ENCODE data around the gene STX18.

Gene STX18

GRCh38 chr4:4499438-4500123 is 42.3 kb downstream of the STX18 start:
- H3K9me3 ChIP-seq (ENCODE audit: control insufficient read depth, insufficient read depth, low read length), result no peaks in the 10 kb centered on the region
- no peak overlapping the region for H3K4me3 ChIP-seq (ENCODE audit: low read length)
- H3K27ac ChIP-seq (ENCODE audit: low read length), result no peak overlapping the region
- H3K4me1 ChIP-seq (ENCODE audit: control insufficient read depth, insufficient read depth, low read length), result no peaks in the 10 kb centered on the region
- no CpG with 5 or more reads among the region's 4 CpGs for WGBS (ENCODE audit: insufficient coverage, insufficient read length)
- H3K36me3 ChIP-seq (ENCODE audit: control insufficient read depth, insufficient read depth, low read length), result no peaks in the 10 kb centered on the region
- H3K27me3 ChIP-seq (ENCODE audit: control insufficient read depth, insufficient read depth, low read length), result no peaks in the 10 kb centered on the region
- DNase-seq (ENCODE audit: low read depth, low spot score), result no peak

DNA sequence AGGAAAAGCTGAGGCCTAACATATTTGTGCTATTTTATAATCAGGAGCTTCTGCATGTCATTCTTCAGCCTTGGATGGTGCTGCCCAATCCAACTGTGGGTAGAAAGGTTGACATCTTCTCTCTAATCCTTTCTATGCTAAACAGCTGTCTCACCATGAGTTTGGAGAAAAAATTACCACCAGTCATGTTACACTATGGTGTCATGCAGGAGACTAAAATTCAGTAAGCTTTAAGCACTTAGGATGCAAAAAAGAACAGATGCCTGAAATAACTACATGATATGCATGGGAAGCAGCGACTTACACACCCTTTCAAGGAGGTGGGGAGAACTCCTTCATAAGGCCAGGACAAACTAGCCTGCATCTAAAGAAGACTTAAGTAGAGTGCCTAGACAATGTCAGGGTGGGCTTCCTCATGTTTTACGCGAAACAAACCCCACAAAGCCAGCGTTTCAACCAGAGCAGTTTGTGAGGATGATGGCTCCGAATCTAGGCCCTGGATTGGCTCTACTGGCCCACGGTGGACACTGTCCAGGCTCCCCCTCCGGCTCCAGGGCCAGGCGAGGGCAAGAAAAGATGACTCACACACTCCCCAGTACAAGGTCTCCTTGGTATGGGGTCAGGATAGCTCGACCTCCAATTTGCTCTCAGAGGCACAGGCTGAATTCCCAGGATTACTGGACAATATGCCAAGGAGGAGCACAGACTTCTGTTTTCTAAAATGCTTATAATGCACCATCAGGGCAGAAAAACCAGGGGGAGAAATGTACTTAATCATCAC is 45.1 kb downstream of the STX18 start:
- WGBS (ENCODE audit: insufficient coverage, insufficient read length), result no CpG with 5 or more reads among the region's 9 CpGs
- Histone ChIP-seq H3K9me3 (ENCODE audit: control insufficient read depth, insufficient read depth, low read length) (no peaks in the 10 kb centered on the region), H3K4me1 (ENCODE audit: control insufficient read depth, insufficient read depth, low read length) (no peaks in the 10 kb centered on the region), H3K27ac (ENCODE audit: low read length) (no peak overlapping the region), H3K36me3 (ENCODE audit: control insufficient read depth, insufficient read depth, low read length) (no peaks in the 10 kb centered on the region), H3K4me3 (ENCODE audit: low read length) (no peak overlapping the region), H3K27me3 (ENCODE audit: control insufficient read depth, insufficient read depth, low read length) (no peaks in the 10 kb centered on the region)
- DNase-seq (ENCODE audit: low read depth, low spot score), result no peak

DNA sequence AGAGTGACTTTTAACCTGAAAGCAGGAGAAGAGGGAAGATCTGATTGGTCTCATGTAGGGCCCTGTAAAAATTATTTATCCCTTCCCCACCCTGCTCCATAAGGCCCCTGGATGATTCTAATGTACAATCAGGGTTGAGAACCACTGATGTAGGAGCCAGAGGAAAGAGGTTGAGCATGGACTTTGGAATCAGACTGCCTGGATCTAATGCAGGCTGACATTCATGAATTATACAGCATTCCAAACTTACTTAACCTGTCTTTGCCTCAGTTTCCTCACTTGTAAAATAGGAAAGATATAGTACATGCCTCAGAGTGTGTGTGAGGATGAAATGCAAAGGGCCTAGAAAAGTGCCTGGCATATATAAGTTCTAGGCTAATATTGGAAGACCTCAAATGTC is 47.0 kb downstream of the STX18 start:
- Histone ChIP-seq H3K27ac (ENCODE audit: low read length) (no peak overlapping the region), H3K4me3 (ENCODE audit: low read length) (no peak overlapping the region), H3K36me3 (ENCODE audit: control insufficient read depth, insufficient read depth, low read length) (no peaks in the 10 kb centered on the region), H3K27me3 (ENCODE audit: control insufficient read depth, insufficient read depth, low read length) (no peaks in the 10 kb centered on the region), H3K4me1 (ENCODE audit: control insufficient read depth, insufficient read depth, low read length) (no peaks in the 10 kb centered on the region), H3K9me3 (ENCODE audit: control insufficient read depth, insufficient read depth, low read length) (no peaks in the 10 kb centered on the region)
- no peak for DNase-seq (ENCODE audit: low read depth, low spot score)

DNA sequence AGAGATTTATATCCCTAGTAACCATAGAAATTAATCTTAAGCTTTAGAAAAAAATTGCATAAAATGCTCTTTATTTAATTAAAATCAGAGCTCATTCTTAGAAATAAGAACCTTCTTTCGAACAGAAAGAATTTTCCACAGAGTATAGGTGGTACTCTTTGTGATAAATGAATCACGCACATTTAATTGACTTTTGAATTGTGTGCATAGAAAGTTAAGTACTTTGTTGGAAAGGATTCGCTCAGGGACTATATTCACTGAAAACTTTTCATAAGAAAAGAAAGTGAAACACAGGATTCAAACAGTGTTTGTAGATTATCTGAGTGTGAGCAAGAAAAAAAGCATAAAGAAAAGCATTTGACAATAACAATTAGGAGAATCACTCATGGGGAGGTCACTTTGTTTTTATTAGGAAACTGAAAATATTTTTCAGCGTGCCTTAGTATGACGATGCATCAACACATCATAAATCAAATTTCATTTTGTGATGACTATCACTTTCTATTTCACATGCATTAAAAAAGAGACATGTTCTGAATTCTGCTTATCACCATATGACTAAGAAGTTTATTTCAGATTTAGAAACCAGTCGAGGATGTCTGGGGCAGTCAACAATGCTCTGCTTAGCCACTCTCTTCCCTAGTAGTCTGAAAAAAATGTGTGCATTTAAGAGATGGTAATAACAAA is 49.5 kb downstream of the STX18 start:
- Histone ChIP-seq H3K36me3 (ENCODE audit: control insufficient read depth, insufficient read depth, low read length) (no peaks in the 10 kb centered on the region), H3K27ac (ENCODE audit: low read length) (no peak overlapping the region), H3K4me1 (ENCODE audit: control insufficient read depth, insufficient read depth, low read length) (no peaks in the 10 kb centered on the region), H3K9me3 (ENCODE audit: control insufficient read depth, insufficient read depth, low read length) (no peaks in the 10 kb centered on the region), H3K4me3 (ENCODE audit: low read length) (no peak overlapping the region), H3K27me3 (ENCODE audit: control insufficient read depth, insufficient read depth, low read length) (no peaks in the 10 kb centered on the region)
- no peak for DNase-seq (ENCODE audit: low read depth, low spot score)
- no CpG with 5 or more reads among the region's 6 CpGs for WGBS (ENCODE audit: insufficient coverage, insufficient read length)

- no CpG with 5 or more reads among the region's 8 CpGs for WGBS (ENCODE audit: insufficient coverage, insufficient read length)
- H3K4me3 ChIP-seq (ENCODE audit: low read length), result no peak overlapping the region
- no peaks in the 10 kb centered on the region for H3K4me1 ChIP-seq (ENCODE audit: control insufficient read depth, insufficient read depth, low read length)
- no peaks in the 10 kb centered on the region for H3K27me3 ChIP-seq (ENCODE audit: control insufficient read depth, insufficient read depth, low read length)
- H3K36me3 ChIP-seq (ENCODE audit: control insufficient read depth, insufficient read depth, low read length), result no peaks in the 10 kb centered on the region
- DNase-seq (ENCODE audit: low read depth, low spot score), result no peak
- H3K27ac ChIP-seq (ENCODE audit: low read length), result no peak overlapping the region
- H3K9me3 ChIP-seq (ENCODE audit: control insufficient read depth, insufficient read depth, low read length), result no peaks in the 10 kb centered on the region
Measured at GRCh38 chr4:4491396-4491893, 50.4 kb downstream of the STX18 start.

- no peaks in the 10 kb centered on the region for H3K9me3 ChIP-seq (ENCODE audit: control insufficient read depth, insufficient read depth, low read length)
- no peak for DNase-seq (ENCODE audit: low read depth, low spot score)
- no peaks in the 10 kb centered on the region for H3K4me1 ChIP-seq (ENCODE audit: control insufficient read depth, insufficient read depth, low read length)
- no peak overlapping the region for H3K4me3 ChIP-seq (ENCODE audit: low read length)
- H3K36me3 ChIP-seq (ENCODE audit: control insufficient read depth, insufficient read depth, low read length), result no peaks in the 10 kb centered on the region
- H3K27me3 ChIP-seq (ENCODE audit: control insufficient read depth, insufficient read depth, low read length), result no peaks in the 10 kb centered on the region
- H3K27ac ChIP-seq (ENCODE audit: low read length), result no peak overlapping the region
- 100% methylated on average over 1 of the region's 5 CpGs for WGBS (ENCODE audit: insufficient coverage, insufficient read length)
Measured at GRCh38 chr4:4490816-4491215, 51.0 kb downstream of the STX18 start.

GRCh38 chr4:4490041-4490440 is 51.8 kb downstream of the STX18 start:
- no peak overlapping the region for H3K4me3 ChIP-seq (ENCODE audit: low read length)
- no peaks in the 10 kb centered on the region for H3K36me3 ChIP-seq (ENCODE audit: control insufficient read depth, insufficient read depth, low read length)
- DNase-seq (ENCODE audit: low read depth, low spot score), result no peak
- no peak overlapping the region for H3K27ac ChIP-seq (ENCODE audit: low read length)
- no peaks in the 10 kb centered on the region for H3K27me3 ChIP-seq (ENCODE audit: control insufficient read depth, insufficient read depth, low read length)
- no peaks in the 10 kb centered on the region for H3K9me3 ChIP-seq (ENCODE audit: control insufficient read depth, insufficient read depth, low read length)
- no peaks in the 10 kb centered on the region for H3K4me1 ChIP-seq (ENCODE audit: control insufficient read depth, insufficient read depth, low read length)
- WGBS (ENCODE audit: insufficient coverage, insufficient read length), result 100% methylated on average over 1 of the region's 3 CpGs

GRCh38 chr4:4488405-4489404 is 53.1 kb downstream of the STX18 start:
- H3K4me1 ChIP-seq (ENCODE audit: control insufficient read depth, insufficient read depth, low read length), result no peaks in the 10 kb centered on the region
- H3K27ac ChIP-seq (ENCODE audit: low read length), result no peak overlapping the region
- H3K9me3 ChIP-seq (ENCODE audit: control insufficient read depth, insufficient read depth, low read length), result no peaks in the 10 kb centered on the region
- peak; percentile 33 for DNase-seq (ENCODE audit: low read depth, low spot score)
- no peaks in the 10 kb centered on the region for H3K36me3 ChIP-seq (ENCODE audit: control insufficient read depth, insufficient read depth, low read length)
- no CpG with 5 or more reads among the region's 6 CpGs for WGBS (ENCODE audit: insufficient coverage, insufficient read length)
- no peak overlapping the region for H3K4me3 ChIP-seq (ENCODE audit: low read length)
- no peaks in the 10 kb centered on the region for H3K27me3 ChIP-seq (ENCODE audit: control insufficient read depth, insufficient read depth, low read length)

DNA sequence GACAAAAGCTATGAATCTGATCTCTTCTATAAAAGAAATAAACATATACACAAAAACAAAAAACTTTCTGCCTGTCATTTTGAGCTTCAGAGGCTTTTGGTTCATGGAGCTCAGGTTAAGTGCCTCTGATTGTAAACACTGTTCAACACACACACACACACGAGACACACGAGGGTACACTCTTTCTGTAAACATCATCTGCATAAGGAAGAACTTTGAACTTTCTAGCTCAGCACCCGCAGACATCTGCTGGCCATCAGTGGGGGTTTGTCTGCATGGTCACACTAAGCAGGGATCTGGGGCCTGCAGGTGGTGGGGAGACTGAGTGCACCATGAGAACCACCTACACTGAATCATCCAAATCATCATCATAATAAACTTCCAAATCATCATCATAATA is 54.9 kb downstream of the STX18 start:
- no peaks in the 10 kb centered on the region for H3K9me3 ChIP-seq (ENCODE audit: control insufficient read depth, insufficient read depth, low read length)
- no peaks in the 10 kb centered on the region for H3K4me1 ChIP-seq (ENCODE audit: control insufficient read depth, insufficient read depth, low read length)
- no peaks in the 10 kb centered on the region for H3K36me3 ChIP-seq (ENCODE audit: control insufficient read depth, insufficient read depth, low read length)
- no peak for DNase-seq (ENCODE audit: low read depth, low spot score)
- no peak overlapping the region for H3K4me3 ChIP-seq (ENCODE audit: low read length)
- H3K27me3 ChIP-seq (ENCODE audit: control insufficient read depth, insufficient read depth, low read length), result no peaks in the 10 kb centered on the region
- no peak overlapping the region for H3K27ac ChIP-seq (ENCODE audit: low read length)
- no CpG with 5 or more reads among the region's 3 CpGs for WGBS (ENCODE audit: insufficient coverage, insufficient read length)

DNA sequence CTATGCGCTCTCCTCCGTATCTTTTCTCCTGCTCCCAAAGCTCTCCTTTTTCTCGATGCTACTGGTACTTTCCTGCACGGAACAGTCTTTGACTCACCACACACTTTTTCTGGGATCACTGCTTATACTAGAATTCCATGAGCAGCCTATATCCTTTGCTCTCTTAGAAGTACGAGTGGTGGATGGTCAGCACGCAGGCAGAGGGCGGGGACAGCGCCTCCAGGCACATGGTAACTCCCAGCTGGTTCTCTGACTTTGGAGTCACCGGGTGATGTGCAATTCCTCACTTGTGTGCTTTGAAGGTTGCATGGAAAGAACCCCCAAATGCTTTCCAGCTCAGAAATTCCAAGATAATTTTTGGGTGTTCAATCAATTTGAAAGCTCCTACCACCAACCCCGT is 56.0 kb downstream of the STX18 start:
- WGBS (ENCODE audit: insufficient coverage, insufficient read length), result no CpG with 5 or more reads among the region's 10 CpGs
- Histone ChIP-seq H3K27ac (ENCODE audit: low read length) (no peak overlapping the region), H3K4me3 (ENCODE audit: low read length) (no peak overlapping the region), H3K27me3 (ENCODE audit: control insufficient read depth, insufficient read depth, low read length) (no peaks in the 10 kb centered on the region), H3K36me3 (ENCODE audit: control insufficient read depth, insufficient read depth, low read length) (no peaks in the 10 kb centered on the region), H3K4me1 (ENCODE audit: control insufficient read depth, insufficient read depth, low read length) (no peaks in the 10 kb centered on the region), H3K9me3 (ENCODE audit: control insufficient read depth, insufficient read depth, low read length) (no peaks in the 10 kb centered on the region)
- DNase-seq (ENCODE audit: low read depth, low spot score), result no peak
